BE2C (cell line): ENCODE results near the gene AQP3.

ENCODE experiments used
- DNase-seq: peaks from one replicate; pipeline ENCODE4 v3.0.0-alpha.2; 2020
- H3K27me3 ChIP-seq: fragments of 250-450 bp; sonication (Bioruptor Pico); 2 replicates; pipeline ENCODE4 v1.5.1; 2020; ENCODE audit warnings: mild to moderate bottlenecking
- H3K36me3 ChIP-seq: fragments of 250-450 bp; sonication (Bioruptor Pico); 2 replicates; pipeline ENCODE4 v1.5.1; 2020; ENCODE audit warnings: mild to moderate bottlenecking
- H3K4me1 ChIP-seq: fragments of 250-450 bp; sonication (Bioruptor Pico); 2 replicates; pipeline ENCODE4 v1.5.1; 2020
- H3K4me3 ChIP-seq: 2 replicates; pipeline ENCODE4 v1.5.1; 2011; ENCODE audit warnings: low read depth, low read length
- H3K9me3 ChIP-seq: fragments of 250-450 bp; sonication (Bioruptor Pico); 2 replicates; pipeline ENCODE4 v1.5.1; 2020
- CTCF ChIP-seq: IDR thresholded peaks from 2 replicates; pipeline ENCODE4 v1.5.1; 2012; ENCODE audit warnings: mild to moderate bottlenecking, low read depth, low read length

The AQP3 gene

GRCh38 chr9:33475357-33475756 is 28.0 kb upstream of the AQP3 start:
- H3K9me3 ChIP-seq: no peaks in the 10 kb centered on the region
- TF ChIP-seq CTCF: no peak
- H3K4me3 ChIP-seq: no peak overlapping the region
- peaks cover 16% of the 10 kb centered on the region for H3K36me3 ChIP-seq
- no peak for DNase-seq
- no peaks in the 10 kb centered on the region for H3K27me3 ChIP-seq
- H3K4me1 ChIP-seq: no peaks in the 10 kb centered on the region; the same call in 1 of the 2 replicates

DNA sequence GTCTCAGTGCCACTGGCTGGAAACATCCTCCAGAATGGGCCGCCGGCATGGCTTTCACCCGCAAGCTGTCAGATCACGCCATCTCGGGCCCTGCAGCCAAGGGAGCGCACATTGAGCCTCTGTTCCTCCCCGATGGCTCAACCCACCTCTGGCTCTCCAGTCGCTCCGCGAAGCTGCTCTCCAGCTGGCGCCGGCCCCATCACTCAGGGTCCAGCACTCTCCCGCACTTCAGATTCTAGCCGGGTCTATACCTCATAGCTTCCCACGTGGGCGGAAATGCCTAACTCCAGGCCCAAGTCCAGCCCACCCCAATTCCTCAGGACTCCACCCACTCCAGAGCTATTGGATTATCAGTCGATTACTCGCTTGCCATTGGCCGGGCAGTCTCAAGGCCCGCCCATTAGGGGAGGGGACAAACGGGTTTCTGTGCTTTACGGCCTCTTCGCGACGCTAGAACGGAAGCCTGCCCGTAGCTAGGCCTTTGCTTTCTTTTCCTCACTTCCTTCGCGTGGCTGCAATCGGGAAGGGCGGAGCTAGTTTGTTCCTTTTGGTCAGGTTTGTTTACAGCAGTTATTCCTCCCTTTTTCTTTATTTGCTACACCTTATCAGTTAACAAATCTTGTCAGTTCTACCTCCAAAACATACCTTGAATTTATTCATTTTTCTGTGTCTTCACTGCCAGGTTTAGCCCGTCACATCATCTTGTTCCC is 26.4 kb upstream of the AQP3 start, which contains the start of gene NOL6:
Gene NOL6 (minus strand): TSS at position 282 of the 710 bp plus-strand sequence. CDS start 82 bp downstream, at position 200.
- Histone ChIP-seq H3K36me3 (peaks cover 31% of the 10 kb centered on the region), H3K4me3 (peak within 1 kb of the TSS; percentile 94), H3K9me3 (no peaks in the 10 kb centered on the region), H3K4me1 (no peaks in the 10 kb centered on the region; the same call in 1 of the 2 replicates), H3K27me3 (no peaks in the 10 kb centered on the region)
- DNase-seq: peak; percentile 98
- no peak for TF ChIP-seq CTCF

- Histone ChIP-seq H3K27me3 (no peaks in the 10 kb centered on the region), H3K4me3 (peak overlapping the region; percentile 94), H3K9me3 (no peaks in the 10 kb centered on the region), H3K4me1 (no peaks in the 10 kb centered on the region; the same call in 1 of the 2 replicates), H3K36me3 (peaks cover 38% of the 10 kb centered on the region)
- DNase-seq: no peak
- TF ChIP-seq CTCF: no peak
Observed at GRCh38 chr9:33472881-33473615, 25.7 kb upstream of the AQP3 start.

DNA sequence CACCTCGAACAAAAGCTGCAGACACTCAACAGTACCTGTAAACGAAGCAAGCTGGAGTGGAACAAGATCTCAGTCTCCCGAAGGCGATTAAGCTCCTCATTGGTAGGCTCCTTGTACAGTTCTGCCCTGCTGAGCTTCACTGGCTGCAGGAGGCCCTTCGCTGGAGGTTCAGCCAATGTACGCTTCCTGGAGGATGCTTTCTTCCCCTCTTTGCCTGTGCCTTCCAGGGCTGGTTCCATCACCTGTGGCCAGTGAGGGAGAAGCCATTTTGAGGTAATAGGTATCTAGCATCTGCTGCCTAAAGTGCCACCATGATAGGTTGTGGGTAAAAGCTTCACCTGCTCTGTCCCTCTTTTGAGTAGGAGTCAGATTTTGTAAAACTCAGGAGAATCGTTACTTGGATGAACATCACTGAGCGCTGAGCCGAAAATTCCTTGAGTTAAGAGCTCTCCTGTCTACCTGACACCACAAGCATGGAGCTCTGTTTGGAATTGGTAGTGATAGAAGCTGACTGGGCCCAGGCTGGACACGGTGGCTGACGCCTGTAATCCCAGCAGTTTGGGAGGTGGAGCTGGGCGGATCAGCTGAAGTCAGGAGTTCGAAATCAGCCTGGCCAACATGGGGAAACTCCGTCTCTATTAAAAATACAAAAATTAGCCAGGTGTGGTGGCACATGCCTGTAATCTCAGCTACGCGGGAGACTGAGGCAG is 24.9 kb upstream of the AQP3 start:
- no peaks in the 10 kb centered on the region for H3K9me3 ChIP-seq
- DNase-seq: no peak
- H3K36me3 ChIP-seq: peaks cover 46% of the 10 kb centered on the region
- no peaks in the 10 kb centered on the region; the same call in 1 of the 2 replicates for H3K4me1 ChIP-seq
- H3K27me3 ChIP-seq: no peaks in the 10 kb centered on the region
- TF ChIP-seq CTCF: no peak
- H3K4me3 ChIP-seq: peak overlapping the region; percentile 94

GRCh38 chr9:33471361-33471760 is 24.0 kb upstream of the AQP3 start:
- H3K36me3 ChIP-seq: peaks cover 55% of the 10 kb centered on the region
- no peak for DNase-seq
- no peak for TF ChIP-seq CTCF
- no peaks in the 10 kb centered on the region for H3K27me3 ChIP-seq
- no peaks in the 10 kb centered on the region for H3K9me3 ChIP-seq
- no peaks in the 10 kb centered on the region; the same call in 1 of the 2 replicates for H3K4me1 ChIP-seq
- H3K4me3 ChIP-seq: no peak overlapping the region
